GM21825 (cell line): ENCODE results near the gene CYBA.

Experiments
- ATAC-seq: cut with Tn5 transposase; IDR thresholded peaks from one replicate; pipeline ENCODE4 v1.9.1; 2021; ENCODE audit warnings: mild to moderate bottlenecking, moderate library complexity; ENCODE audit not compliant: unreplicated experiment

CYBA gene

DNA sequence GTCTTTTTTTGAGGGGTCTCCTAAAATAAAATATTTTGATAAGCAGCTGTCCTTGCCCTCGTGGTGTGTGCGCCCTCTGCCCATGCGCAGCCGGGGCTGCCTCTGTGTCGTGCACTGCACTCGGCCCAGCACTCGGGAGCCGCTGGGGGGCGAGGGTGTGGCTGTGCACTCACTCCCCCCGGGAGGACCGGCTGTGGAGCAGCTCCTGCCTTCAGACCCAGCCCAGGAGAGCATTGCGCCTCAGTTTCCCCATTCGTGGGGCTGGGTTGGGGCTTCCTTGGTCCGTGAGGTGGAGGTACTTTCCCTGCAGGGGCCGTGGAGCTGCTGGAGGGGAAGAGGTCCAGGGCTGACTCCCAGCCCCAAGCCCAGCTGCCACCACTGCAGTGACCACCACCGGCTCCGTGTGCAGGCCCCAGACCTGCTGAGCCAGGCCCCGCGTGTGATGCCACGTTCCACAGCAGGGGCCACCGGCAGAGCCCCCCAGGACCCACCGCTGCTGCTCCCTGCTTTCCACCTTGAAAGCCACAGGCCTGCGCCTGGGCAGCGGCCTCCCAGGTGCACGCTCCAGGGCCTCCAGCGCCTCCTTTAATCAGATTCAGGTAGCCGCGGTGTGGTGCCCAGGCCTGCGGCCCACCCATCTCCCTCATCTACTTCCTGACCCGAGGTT is 18.8 kb downstream of the CYBA start:
- ATAC-seq: no peak

DNA sequence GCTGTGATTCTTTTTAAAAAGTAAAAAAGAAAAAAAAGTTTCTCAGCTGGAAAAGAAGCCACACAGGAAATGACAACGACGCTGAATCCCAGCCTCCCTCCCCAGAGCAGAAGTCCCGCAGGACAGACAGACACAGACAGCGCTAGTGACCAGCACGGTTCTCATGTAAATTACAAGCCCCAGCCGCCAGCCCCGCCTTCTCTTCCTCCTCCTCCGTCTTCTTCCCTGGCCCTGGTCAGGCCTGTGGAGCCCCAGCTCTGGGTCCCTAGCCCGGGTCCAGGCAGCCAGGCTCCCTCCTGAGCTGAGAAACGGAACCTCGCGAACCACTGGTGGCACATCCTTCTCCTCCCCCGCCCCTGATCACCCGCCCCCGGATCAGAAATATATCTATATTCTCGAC is 19.5 kb downstream of the CYBA start:
- ATAC-seq: no peak

DNA sequence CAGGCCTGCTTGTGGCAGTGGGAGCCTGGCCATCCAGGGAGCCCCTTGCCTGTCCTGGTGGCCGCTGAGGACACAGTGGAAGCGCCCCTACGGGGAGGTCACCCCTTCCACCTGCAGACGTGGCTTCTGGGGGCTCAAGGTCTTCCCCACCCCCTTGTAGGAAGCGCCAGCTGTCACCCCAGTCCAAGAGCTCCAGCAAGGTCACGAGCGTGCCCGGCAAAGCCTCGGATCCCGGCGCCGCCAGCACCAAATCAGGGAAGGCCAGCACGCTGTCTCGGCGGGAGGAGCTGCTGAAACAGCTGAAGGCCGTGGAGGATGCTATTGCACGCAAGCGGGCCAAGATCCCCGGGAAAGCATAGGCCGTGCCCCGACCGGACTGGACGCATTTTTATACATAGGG is 19.9 kb downstream of the CYBA start:
- no peak for ATAC-seq

GRCh38 chr16:88630433-88630832 is 20.4 kb downstream of the CYBA start:
- no peak for ATAC-seq

DNA sequence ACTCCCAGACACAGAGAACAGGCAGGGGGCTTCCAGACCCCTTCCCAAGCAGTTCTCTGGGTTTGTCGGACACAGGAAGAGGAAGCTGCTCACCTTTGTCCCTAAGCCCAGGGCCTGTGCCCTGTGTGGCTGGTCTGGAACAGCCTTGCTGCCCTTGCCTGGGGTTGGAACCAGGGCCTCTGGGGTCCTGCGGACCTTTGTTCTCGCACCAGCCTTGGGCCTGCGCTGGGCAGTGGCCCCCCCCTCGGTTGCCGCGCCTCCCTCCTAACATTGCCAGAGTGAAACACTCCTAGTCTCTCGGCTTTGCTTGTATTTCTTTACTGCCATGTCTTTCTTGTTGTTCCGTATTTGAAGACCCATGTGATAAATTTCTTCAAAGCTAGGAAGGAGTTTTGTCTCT is 21.0 kb downstream of the CYBA start:
- ATAC-seq: no peak

GRCh38 chr16:88628512-88628974 is 22.3 kb downstream of the CYBA start:
- ATAC-seq: no peak

- no peak for ATAC-seq
Measured at GRCh38 chr16:88627531-88628411, 23.1 kb downstream of the CYBA start.

DNA sequence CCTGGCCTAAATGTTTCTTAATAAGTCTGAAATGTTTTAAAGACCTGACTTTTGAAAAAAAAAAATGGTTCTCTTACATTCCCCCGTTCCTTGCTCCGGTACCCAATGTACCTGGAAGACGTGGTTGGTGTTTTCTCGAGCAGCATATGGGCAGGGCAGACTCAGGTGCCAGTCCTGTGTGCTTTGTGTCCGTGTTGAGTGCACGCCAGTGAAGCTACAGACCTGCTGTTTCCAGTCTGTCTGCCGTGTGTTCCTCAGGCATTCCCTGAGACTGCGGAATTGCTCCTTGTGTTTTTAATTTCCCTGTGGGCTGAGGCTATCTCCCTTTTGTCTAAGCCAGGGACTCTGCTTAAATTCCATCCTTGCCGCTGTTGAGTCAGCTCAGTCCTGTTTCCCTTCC is 24.2 kb downstream of the CYBA start:
- no peak for ATAC-seq

- ATAC-seq: no peak
Measured at GRCh38 chr16:88624977-88625576, 25.8 kb downstream of the CYBA start.

DNA sequence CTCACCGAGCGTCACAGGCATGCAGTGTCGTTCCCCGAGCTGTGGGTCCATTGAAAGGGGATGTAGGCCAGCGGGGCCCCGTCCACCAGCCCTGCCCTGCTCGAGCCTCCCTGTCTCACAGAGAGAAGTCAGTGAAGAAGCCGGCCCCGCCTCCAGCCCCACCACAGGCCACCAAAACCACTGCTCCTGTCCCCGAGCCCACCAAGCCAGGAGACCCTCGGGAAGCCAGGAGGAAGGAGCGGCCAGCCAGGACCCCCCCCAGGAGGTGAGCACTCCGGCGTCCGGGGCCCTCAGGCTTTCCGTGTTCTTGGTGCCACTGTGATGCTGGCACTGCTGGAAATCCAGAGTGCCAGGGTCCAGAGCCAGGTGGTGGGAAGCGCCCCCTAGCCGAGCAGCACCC is 26.4 kb downstream of the CYBA start:
- no peak for ATAC-seq

- ATAC-seq: no peak
Measured at GRCh38 chr16:88623858-88624257, 27.0 kb downstream of the CYBA start.

- no peak for ATAC-seq
Measured at GRCh38 chr16:88622866-88623265, 28.0 kb downstream of the CYBA start.

- no peak for ATAC-seq
Measured at GRCh38 chr16:88622125-88622524, 28.7 kb downstream of the CYBA start.

DNA sequence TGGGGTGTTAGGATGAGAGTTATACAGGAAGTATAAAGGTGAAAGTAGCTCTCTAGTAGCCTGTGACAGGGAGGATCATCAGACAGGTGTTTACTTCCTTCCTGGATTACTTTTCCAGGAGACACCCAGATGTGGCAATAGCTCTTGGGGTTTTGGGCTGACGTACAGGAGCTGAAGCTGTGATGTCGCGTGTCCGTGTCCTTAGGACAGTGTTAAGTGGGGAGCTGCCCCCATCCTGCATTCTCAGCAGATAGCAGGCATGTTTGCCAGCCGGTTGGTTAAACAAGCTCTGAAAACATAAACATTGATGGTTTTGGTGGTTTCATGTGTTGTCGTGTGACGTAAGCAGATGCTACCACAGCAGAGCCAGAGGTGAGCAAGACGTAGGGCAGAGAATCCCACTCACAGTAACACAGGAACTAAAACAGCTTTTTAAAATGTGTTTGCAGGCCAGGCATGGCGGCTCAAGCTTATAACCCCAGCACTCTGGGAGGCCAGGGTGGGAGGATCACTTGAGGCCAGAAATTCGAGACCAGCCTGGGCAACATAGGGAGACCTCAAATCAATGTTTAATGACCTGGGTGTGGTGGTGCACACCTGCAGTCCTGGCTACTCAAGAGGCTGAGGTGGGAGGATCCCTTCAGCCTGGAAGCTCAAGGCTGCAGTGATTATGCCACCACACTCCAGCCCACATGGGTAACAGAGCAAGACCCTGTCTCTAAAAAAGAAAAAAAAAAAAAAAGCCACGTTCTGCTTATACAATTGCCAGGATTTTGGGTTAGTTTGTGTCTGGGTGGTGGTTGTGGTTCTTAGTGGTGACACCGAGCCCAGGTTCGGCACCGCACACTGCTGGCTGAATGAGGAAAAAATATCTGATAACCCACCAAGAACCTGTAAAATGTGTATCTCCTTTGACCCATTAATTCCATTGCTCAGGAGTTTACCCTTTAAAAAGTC is 30.7 kb downstream of the CYBA start:
- no peak for ATAC-seq

GRCh38 chr16:88618956-88619667 is 31.7 kb downstream of the CYBA start:
- no peak for ATAC-seq

DNA sequence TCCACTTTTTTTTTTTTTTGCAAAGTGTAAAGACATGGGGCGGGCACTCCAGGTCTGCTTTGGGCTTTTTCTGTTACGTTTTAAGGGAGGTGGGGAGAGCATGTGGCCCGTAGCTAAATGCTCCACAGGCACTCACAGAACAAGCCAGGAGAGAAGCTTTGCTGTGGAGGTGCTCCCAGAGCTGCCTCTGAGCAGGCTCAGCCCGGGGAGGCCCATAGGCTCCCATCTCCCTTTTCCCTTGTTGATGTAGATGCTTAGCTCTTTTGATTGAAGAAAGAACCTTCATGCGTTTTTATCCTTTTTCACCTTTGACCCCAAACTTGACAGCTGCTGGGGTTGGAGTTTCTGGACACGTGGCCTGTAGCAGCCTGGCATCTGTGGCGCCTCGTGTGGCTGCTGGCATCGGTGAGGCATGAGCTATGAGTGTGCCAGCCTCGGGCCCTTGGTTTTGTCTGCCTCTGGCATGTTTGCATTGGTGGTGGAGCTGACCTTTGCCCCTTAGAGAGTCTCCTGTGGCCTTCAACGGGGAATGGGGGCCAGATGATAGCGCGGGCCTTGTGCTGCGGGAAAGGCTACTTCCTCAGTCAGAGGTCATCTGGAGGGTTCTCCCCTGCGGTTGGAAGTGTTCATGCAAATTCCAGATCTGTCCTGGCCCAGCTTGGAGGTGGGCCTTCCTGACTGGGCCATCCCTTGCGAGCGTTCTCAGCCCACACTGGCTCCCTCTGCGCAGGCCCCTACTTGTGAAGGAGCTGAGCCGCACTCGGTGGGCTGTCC is 32.5 kb downstream of the CYBA start:
- ATAC-seq: no peak

DNA sequence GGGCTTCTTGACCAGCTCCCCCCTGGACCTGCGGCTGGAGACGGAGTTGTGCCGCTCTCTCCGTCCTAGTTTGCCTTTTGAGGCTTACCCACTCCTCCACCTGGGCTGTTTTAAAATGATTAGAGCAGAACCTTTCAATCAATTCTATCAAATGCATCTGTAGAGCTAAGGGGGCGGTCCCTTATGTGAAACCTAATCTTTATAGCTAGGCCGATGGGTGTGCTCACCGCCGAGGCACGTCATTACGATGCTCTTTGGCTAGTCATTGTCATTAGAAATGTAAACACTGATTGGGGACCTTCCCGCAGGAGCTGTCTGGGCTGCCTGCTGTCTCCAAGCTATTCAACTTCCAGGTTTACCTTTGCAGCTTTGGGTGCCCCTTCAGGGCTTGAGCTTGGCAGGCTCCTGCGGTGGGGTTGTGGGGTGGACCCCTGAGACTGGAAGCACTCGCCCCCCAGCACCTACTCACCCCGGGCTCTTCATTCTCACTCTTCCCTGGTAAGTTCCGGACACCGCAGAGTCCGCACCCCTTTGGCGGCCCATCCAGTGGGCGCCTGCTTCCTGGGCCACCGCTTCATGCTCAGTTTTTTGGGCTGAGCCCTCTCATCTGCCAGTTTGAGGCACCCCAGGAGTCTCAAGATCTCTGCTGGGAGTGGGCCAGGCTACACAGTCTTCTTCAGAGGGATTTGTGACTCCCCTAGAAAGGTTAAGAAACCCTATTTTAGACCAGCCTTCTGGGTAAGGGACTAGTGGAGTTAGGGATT is 33.4 kb downstream of the CYBA start:
- ATAC-seq: no peak

GRCh38 chr16:88616736-88617135 is 34.1 kb downstream of the CYBA start:
- no peak for ATAC-seq

GRCh38 chr16:88616320-88616719 is 34.5 kb downstream of the CYBA start:
- no peak for ATAC-seq
